HG02763 (cell line): ENCODE measurements around the gene CDC20B.
"Not testable (repeated sequence)": the region's sequence is repeated elsewhere in the genome, so short reads cannot be mapped to it uniquely, and the experiment has no call there.

Experiments
- ATAC-seq: cut with Tn5 transposase; IDR thresholded peaks from one replicate; pipeline ENCODE4 v1.9.1; 2021; ENCODE audit warnings: mild to moderate bottlenecking, moderate library complexity; ENCODE audit not compliant: unreplicated experiment

The CDC20B gene

GRCh38 chr5:55162666-55163065 is 10.3 kb downstream of the CDC20B start:
- no peak for ATAC-seq

GRCh38 chr5:55160493-55161209 is 12.3 kb downstream of the CDC20B start:
- ATAC-seq: no peak

GRCh38 chr5:55159763-55160492 is 13.0 kb downstream of the CDC20B start, which contains the start of gene GPX8:
GPX8 (plus strand) TSS chr5:55160171; CDS start chr5:55160193, 22 bp downstream.
- ATAC-seq: no peak

DNA sequence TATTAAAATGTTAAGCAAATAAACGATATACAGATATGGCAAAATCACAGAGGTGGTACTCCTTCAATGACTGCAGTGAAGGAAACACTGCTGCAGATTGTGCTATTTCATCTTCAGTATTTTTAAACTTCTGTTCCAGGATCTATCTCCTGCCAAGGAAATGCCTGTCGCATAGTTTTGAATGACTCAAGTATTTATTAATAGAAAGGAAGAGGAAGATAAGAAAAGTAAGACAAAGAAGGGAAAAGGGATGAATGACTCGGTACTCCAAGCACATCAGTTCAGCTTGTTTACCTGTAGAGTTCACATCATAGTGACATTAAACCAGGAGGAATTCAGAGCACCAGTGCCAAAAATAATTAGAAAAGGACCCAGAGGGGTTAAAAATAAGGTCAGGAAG is 18.1 kb downstream of the CDC20B start:
- no peak for ATAC-seq

- no peak for ATAC-seq
Observed at GRCh38 chr5:55151923-55152842, 20.8 kb downstream of the CDC20B start.

DNA sequence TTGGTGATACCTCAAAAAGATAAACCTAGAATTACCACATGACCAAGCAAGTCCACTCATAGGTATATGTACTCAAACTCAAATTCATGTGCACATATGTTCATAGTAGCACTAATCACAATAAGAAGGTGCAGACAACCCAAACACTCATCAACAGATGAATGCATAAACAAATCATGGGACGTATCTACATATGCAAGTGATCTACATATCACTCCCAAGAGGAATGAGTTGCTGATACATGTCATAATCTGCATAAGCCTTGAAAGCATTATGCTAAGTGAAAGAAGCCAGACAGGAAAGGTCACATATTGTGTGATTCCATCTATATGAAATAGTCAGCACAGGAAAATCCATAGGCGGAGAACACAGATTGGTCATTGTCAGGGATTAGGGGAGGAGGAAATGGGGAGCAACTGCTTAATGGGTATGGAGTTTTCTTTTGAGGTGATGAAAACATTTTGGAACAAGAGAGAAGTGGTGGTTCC is 23.6 kb downstream of the CDC20B start:
- no peak for ATAC-seq

DNA sequence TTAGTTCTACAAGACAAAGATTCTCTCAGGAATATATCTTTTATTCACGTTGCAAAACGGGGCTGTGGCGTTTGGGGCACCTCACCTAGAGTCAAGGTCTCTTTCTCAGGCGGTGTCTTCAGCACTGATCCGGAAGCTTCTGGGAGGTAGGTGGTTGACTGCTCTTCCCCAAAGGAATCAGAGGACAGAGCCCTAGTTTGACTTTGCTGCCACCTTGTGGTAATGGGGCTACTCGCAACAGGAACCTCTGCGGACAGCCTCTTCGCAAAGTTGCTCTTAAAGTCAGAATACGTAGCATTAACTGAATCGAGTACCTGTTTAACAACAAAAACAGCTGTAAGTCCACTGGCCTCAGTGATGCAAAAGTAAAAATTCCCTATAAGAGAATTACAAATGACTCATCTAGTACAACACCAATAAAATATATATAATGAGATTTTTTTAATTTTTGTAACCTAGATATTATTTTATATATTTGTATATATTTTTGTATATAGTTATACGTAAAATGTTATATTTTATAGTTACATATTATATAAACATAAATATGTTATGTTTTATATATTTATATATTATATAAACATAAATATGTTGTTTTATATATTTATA is 26.3 kb downstream of the CDC20B start:
- peak; percentile 86 for ATAC-seq

DNA sequence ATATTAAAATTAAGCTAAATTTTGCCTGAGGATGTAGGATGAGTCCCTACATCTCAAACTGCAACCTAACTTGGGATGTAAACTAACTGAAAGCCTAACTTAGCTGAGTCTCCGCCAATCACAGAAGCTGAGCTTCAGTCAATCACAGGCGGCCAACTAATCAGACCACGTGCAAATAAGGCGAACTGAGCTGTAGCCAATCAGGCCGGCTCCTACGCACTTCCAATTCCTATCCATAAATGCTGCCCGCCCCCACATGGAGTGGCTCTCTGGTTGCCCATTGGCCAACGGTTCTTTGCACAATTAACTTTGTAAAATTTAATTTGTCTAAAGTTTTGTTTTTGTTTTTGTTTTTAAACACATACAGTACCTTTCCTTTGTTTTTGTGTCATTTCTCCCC is 26.9 kb downstream of the CDC20B start:
- ATAC-seq: no peak

GRCh38 chr5:55143624-55144023 is 29.4 kb downstream of the CDC20B start:
- no peak for ATAC-seq

GRCh38 chr5:55141945-55142690 is 30.9 kb downstream of the CDC20B start:
- no peak for ATAC-seq

- ATAC-seq: no peak
Observed at GRCh38 chr5:55140908-55141665, 31.9 kb downstream of the CDC20B start.

- no peak for ATAC-seq
Observed at GRCh38 chr5:55136521-55136920, 36.5 kb downstream of the CDC20B start.

GRCh38 chr5:55134053-55134722 is 38.8 kb downstream of the CDC20B start:
- ATAC-seq: no peak

GRCh38 chr5:55123365-55123764 is 49.6 kb downstream of the CDC20B start:
- ATAC-seq: no peak

- ATAC-seq: no peak
Observed at GRCh38 chr5:55114061-55114460, 58.9 kb downstream of the CDC20B start.

GRCh38 chr5:55113327-55113726 is 59.6 kb downstream of the CDC20B start:
- no peak for ATAC-seq

DNA sequence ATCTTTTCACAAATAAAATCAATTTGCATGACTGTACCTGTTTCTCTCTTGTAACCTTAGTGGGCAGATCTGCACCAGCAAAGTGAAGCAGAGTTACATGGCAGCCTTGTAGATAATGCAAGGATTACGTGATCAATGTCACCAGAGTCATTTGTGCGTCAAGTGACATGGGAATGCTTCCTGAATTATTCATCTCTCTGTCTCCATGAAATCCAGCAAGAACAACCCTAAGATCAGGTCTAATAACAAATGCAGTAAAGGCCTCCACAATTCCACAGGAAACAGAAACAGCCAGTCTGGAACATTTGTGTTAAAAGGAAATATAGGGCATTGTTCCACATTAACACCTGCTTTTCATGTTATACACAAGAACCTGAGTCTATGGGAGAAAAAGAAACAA is 62.8 kb downstream of the CDC20B start:
- no peak for ATAC-seq

- no peak for ATAC-seq
Observed at GRCh38 chr5:55108661-55109060, 64.3 kb downstream of the CDC20B start.

- not testable (repeated sequence) for ATAC-seq
Observed at GRCh38 chr5:55105976-55106375, 67.0 kb downstream of the CDC20B start.
